T-helper 2 cell treated with Interferon-gamma antibody and Interleukin-4, amounts not matched to agents 5 μg/mL and 100 μg/mL, for 36 hours (primary cell): ENCODE data around the gene SRRM4.

Experiments
- DNase-seq: peaks from one replicate; pipeline ENCODE4 v3.0.0; 2021; ENCODE audit warnings: low spot score
- H3K27ac Mint-ChIP-seq: one replicate; pipeline ENCODE4 v1.8.0; 2021; ENCODE audit warnings: mild to moderate bottlenecking, mixed read lengths
- H3K27me3 Mint-ChIP-seq: one replicate; pipeline ENCODE4 v1.8.0; 2021; ENCODE audit warnings: low read depth, mixed read lengths
- H3K36me3 Mint-ChIP-seq: one replicate; pipeline ENCODE4 v1.8.0; 2021; ENCODE audit warnings: low read depth, mixed read lengths
- H3K4me1 Mint-ChIP-seq: one replicate; pipeline ENCODE4 v1.8.0; 2021; ENCODE audit warnings: low read depth, mixed read lengths
- H3K4me3 Mint-ChIP-seq: one replicate; pipeline ENCODE4 v1.8.0; 2022; ENCODE audit warnings: mild to moderate bottlenecking, moderate library complexity, mixed read lengths
- H3K9me3 Mint-ChIP-seq: one replicate; pipeline ENCODE4 v1.8.0; 2021; ENCODE audit warnings: mixed read lengths

The SRRM4 gene

DNA sequence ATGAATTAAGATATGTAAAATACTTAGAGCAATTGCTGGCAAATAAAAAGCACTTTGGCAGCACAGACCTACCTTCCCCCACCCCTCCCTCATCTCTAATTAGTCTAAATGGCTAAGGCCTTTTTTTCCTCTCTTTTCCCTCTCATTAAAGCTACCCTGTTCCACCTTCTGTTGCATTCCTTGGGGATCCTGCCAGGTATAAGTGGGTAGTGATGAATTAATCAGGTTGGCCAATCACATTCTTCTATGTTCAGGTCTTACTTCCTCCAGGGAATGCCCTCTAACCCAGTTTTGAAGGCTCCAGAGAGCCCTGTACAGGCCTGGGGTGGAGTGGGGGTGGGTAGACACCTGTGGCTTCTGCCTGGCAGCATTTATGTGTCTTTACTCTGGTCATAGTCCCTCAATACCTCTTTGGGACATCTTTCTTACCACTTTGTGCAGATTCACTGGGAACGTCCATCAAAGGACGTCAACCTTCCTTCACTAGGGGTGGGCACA lies 225.8 kb downstream of the SRRM4 start:
- no peak overlapping the region for H3K27ac Mint-ChIP-seq
- H3K4me1 Mint-ChIP-seq, result no peaks in the 10 kb centered on the region
- no peaks in the 10 kb centered on the region for H3K9me3 Mint-ChIP-seq
- no peak for DNase-seq
- no peak overlapping the region for H3K4me3 Mint-ChIP-seq
- no peaks in the 10 kb centered on the region for H3K36me3 Mint-ChIP-seq
- no peaks in the 10 kb centered on the region for H3K27me3 Mint-ChIP-seq

DNA sequence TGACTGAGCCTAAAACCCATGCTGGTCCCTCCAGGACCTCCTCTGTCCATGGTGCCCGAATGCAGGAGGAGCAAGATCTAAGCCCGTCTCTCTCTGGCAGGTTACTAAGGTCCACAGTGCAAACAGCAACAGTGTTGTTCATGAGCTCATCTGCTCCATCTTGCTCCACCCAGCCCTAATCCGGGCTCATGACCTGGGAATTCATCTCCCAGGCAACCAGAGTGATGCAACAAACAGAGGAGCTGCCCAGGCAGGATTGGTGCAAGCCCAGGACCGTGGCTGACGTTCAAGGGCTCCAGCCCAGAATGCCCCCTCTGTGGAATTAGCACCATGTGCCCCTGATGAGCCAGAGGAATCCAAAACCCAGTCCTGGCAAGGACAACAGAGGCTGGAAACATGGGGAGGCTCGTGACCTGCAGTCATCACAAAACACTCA lies 227.3 kb downstream of the SRRM4 start:
- no peaks in the 10 kb centered on the region for H3K4me1 Mint-ChIP-seq
- DNase-seq, result no peak
- H3K36me3 Mint-ChIP-seq, result no peaks in the 10 kb centered on the region
- H3K4me3 Mint-ChIP-seq, result no peak overlapping the region
- H3K27ac Mint-ChIP-seq, result no peak overlapping the region
- no peaks in the 10 kb centered on the region for H3K27me3 Mint-ChIP-seq
- no peaks in the 10 kb centered on the region for H3K9me3 Mint-ChIP-seq

DNA sequence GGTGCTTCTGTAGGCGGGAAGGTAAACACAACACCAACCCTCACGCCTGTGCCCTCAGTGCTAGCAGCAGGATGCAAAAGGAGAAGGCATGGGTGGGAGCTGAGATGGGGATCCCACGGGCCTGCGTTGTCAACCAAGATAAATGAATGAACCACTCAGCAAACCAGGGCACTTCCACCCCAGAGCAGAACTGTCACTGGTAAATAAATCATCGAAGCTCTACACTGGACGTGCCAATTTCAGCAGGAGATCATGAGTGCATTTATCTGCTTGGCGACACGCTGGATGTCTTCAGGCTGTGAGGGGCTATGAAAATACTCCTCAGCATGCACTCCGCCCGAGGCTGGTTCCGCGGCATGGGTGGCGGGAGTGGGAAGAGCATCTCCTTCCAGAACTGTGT lies 230.5 kb downstream of the SRRM4 start:
- H3K4me3 Mint-ChIP-seq, result no peak overlapping the region
- no peaks in the 10 kb centered on the region for H3K27me3 Mint-ChIP-seq
- no peak overlapping the region for H3K27ac Mint-ChIP-seq
- no peaks in the 10 kb centered on the region for H3K36me3 Mint-ChIP-seq
- DNase-seq, result no peak
- no peaks in the 10 kb centered on the region for H3K4me1 Mint-ChIP-seq
- no peaks in the 10 kb centered on the region for H3K9me3 Mint-ChIP-seq
